Adrenal gland (tissue), 5 donors: ENCODE measurements around the gene ST3GAL4.
A peak's percentile ranks its signal among the peaks of the same experiment; 100 is the strongest.

ENCODE experiments used
- POLR2A ChIP-seq, 2 donors: fragments of 450-650 bp; IDR thresholded peaks; one replicate each; pipeline ENCODE4 v1.6.1; 2017; ENCODE audit warnings: antibody characterized with exemption in 2 of 2, mild to moderate bottlenecking in 2 of 2, moderate library complexity in 1 of 2
- TF ChIP-seq, protein P1 (sequence below), 6 experiments: fragments of 450-650 bp in 4 of 6; fragments of 200-600 bp in 2 of 6; sonication (generic) in 1 of 6; IDR thresholded peaks; 1 replicate in 5 of 6; 2 replicates in 1 of 6; pipeline versions ENCODE4 v1.5.1 to v1.8.0; 2016 to 2021; ENCODE audit warnings: antibody characterized with exemption in 6 of 6, mild to moderate bottlenecking in 2 of 6, moderate library complexity in 1 of 6
- donor health status: DM: no; HTN: no; CAD: no.

DNA sequence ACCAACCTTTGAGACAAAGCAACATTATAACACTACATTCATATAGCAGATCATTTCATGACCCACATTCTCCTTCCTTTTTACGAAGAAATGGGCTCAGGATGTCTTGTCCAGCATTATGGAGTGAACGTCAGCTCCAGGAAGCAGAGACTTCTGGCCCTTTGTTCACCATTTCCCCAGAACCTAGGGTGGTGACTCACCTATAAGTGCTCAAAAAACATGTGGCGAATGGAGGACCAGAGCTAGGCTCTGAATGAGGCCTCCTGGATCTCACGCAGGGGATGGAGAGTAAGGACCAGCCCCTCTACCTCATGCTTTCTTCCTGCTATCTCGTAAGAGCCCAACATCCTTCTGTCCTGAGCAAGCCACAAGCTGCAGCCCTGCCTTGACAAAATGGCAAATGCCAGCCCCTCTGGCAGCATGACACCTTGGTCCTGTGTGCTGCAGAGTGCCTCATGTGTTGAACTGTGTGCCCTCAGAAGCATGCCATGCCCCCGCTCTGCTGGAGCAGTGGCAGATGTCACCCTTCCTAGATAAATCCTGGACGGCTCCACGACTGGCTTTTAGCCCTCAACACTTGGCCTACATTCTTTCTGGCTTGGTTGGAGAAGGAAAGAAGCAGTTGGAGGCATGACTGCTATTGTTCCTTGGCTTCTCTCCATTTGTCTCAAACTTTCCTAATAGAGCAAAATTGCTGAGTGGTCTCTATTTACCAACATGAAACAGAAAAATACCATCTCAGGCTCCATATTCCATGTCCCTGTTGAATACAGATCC, 6.5 kb upstream of the ST3GAL4 start:
- TF ChIP-seq POLR2A (IDR thresholded peaks at IDR 0.05) = peak in 1 of 2 donors; percentile 29
- TF ChIP-seq, protein P1, sequence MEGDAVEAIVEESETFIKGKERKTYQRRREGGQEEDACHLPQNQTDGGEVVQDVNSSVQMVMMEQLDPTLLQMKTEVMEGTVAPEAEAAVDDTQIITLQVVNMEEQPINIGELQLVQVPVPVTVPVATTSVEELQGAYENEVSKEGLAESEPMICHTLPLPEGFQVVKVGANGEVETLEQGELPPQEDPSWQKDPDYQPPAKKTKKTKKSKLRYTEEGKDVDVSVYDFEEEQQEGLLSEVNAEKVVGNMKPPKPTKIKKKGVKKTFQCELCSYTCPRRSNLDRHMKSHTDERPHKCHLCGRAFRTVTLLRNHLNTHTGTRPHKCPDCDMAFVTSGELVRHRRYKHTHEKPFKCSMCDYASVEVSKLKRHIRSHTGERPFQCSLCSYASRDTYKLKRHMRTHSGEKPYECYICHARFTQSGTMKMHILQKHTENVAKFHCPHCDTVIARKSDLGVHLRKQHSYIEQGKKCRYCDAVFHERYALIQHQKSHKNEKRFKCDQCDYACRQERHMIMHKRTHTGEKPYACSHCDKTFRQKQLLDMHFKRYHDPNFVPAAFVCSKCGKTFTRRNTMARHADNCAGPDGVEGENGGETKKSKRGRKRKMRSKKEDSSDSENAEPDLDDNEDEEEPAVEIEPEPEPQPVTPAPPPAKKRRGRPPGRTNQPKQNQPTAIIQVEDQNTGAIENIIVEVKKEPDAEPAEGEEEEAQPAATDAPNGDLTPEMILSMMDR (IDR thresholded peaks at IDR 0.05) = no peak
